ENCODE data around the gene XRN1. TPM values are rescaled to one million over a fixed set of nuclear protein-coding genes. Genes with fewer than 3 reads are reported as not detected.
"Not testable (repeated sequence)": the region's sequence is repeated elsewhere in the genome, so short reads cannot be mapped to it uniquely, and the experiment has no call there.

The XRN1 gene
- total and polyA plus RNA-seq, 9 donors: 7.6 to 49.9 (median 42.4) TPM

- Histone ChIP-seq H3K36me3 (no peaks in the 10 kb centered on the region), H3K9me3 (no peaks in the 10 kb centered on the region), H3K4me1 (ENCODE audit: insufficient read depth) (no peaks in the 10 kb centered on the region), H3K4me3 (no peak overlapping the region), H3K27ac (no peak overlapping the region), H3K27me3 (no peaks in the 10 kb centered on the region)
- intact Hi-C loops (cut with DNase I): no loop called here
- DNase-seq: no peak
- WGBS, 3 donors: 25 to 48% (median 28%) methylated on average over 1 of the region's 1 CpG
- TF ChIP-seq, protein P1, sequence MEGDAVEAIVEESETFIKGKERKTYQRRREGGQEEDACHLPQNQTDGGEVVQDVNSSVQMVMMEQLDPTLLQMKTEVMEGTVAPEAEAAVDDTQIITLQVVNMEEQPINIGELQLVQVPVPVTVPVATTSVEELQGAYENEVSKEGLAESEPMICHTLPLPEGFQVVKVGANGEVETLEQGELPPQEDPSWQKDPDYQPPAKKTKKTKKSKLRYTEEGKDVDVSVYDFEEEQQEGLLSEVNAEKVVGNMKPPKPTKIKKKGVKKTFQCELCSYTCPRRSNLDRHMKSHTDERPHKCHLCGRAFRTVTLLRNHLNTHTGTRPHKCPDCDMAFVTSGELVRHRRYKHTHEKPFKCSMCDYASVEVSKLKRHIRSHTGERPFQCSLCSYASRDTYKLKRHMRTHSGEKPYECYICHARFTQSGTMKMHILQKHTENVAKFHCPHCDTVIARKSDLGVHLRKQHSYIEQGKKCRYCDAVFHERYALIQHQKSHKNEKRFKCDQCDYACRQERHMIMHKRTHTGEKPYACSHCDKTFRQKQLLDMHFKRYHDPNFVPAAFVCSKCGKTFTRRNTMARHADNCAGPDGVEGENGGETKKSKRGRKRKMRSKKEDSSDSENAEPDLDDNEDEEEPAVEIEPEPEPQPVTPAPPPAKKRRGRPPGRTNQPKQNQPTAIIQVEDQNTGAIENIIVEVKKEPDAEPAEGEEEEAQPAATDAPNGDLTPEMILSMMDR (IDR thresholded peaks at IDR 0.05): no peak
- TF ChIP-seq POLR2A (IDR thresholded peaks at IDR 0.05) (no peak), EP300 (IDR thresholded peaks at IDR 0.05) (no peak)
Measured at GRCh38 chr3:142348460-142348859, 99.4 kb downstream of the XRN1 start.

DNA sequence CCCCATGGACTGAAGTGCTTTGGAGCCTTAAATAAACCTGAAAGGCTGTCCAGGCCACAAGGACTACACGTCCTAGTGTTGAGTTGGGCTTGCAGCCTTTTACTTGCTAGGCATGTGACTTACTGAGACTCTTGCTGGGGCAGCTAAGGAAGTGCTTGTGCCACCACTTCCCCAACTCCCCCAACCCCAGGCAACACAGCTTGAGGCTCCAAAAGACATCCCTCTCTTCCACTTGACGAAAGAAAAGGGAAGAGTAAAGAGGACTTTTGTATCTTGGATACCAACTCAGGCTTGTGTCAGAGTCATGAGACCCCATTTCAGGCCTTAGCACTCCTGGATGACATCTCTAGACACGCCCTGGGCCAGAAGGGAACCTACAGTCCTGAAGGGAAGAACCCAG lies 109.8 kb downstream of the XRN1 start:
- no peak for TF ChIP-seq POLR2A (IDR thresholded peaks at IDR 0.05)
- Histone ChIP-seq H3K36me3 (no peaks in the 10 kb centered on the region), H3K4me1 (ENCODE audit: insufficient read depth) (no peaks in the 10 kb centered on the region), H3K27ac (no peak overlapping the region), H3K27me3 (no peaks in the 10 kb centered on the region), H3K4me3 (no peak overlapping the region), H3K9me3 (no peaks in the 10 kb centered on the region)
- 84 to 88% (median 88%) methylated on average over 3 of the region's 3 CpGs for WGBS, 3 donors
- intact Hi-C loops (cut with DNase I): no loop called here
- no peak for DNase-seq

DNA sequence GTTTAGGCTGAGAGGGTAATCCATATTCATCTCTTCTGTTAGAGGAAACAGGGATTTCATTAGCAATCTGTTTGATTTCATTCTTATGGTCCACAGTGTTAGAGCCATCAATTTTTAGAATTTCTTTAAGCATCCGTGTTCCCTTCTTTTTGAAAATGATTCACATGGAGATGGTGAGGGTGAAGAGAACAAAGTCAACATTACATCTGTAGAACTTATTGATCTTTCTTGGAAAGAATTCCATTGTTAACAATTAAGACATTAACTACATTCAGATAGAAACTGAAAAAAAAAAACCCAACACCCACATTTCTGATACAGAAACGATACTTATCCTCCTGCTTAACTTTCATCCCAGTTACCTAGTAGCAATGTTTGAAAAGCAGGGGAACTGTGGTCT lies 115.4 kb downstream of the XRN1 start:
- Histone ChIP-seq H3K4me1 (ENCODE audit: insufficient read depth) (no peaks in the 10 kb centered on the region), H3K4me3 (no peak overlapping the region), H3K27me3 (no peaks in the 10 kb centered on the region), H3K9me3 (no peaks in the 10 kb centered on the region), H3K27ac (no peak overlapping the region), H3K36me3 (no peaks in the 10 kb centered on the region)
- 93 to 94% (median 94%) methylated on average over 2 of the region's 2 CpGs for WGBS, 3 donors
- TF ChIP-seq, protein P1 (IDR thresholded peaks at IDR 0.05): no peak
- no peak for TF ChIP-seq POLR2A (IDR thresholded peaks at IDR 0.05)
- TF ChIP-seq EP300 (IDR thresholded peaks at IDR 0.05): no peak
- intact Hi-C loops (cut with DNase I): no loop called here
- DNase-seq: no peak

DNA sequence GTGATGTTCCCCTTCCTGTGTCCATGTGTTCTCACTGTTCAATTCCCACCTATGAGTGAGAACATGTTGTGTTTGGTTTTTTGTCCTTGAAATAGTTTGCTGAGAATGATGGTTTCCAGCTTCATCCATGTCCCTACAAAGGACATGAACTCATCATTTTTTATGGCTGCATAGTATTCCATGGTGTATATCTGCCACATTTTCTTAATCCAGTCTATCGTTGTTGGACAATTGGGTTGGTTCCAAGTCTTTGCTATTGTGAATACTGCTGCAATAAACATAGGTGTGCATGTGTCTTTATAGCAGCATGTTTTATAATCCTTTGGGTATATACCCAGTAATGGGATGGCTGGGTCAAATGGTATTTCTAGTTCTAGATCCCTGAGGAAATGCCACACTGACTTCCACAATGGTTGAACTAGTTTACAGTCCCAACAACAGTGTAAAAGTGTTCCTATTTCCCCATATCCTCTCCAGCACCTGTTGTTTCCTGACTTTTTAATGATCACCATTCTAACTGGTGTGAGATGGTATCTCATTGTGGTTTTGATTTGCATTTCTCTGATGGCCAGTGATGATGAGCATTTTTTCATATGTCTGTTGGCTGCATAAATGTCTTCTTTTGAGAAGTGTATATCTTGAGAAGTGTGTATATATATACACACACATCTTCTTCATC lies 123.4 kb downstream of the XRN1 start:
- H3K4me3 ChIP-seq; DNase-seq; H3K27ac ChIP-seq; H3K27me3 ChIP-seq; intact Hi-C loops (cut with DNase I); H3K36me3 ChIP-seq; H3K9me3 ChIP-seq; H3K4me1 ChIP-seq (ENCODE audit: insufficient read depth): not testable (repeated sequence)
- WGBS, 3 donors: 95 to 100% (median 97%) methylated on average over 1 of the region's 1 CpG

- H3K36me3 ChIP-seq: no peaks in the 10 kb centered on the region
- intact Hi-C loops (cut with DNase I): no loop called here
- H3K27me3 ChIP-seq: no peaks in the 10 kb centered on the region
- WGBS, 3 donors: 95 to 98% (median 96%) methylated on average over 3 of the region's 3 CpGs
- DNase-seq: no peak
- H3K9me3 ChIP-seq: no peaks in the 10 kb centered on the region
- no peak overlapping the region for H3K4me3 ChIP-seq
- H3K4me1 ChIP-seq (ENCODE audit: insufficient read depth): no peaks in the 10 kb centered on the region
- TF ChIP-seq, protein P1 (IDR thresholded peaks at IDR 0.05): no peak
- TF ChIP-seq POLR2A (IDR thresholded peaks at IDR 0.05): no peak
- TF ChIP-seq EP300 (IDR thresholded peaks at IDR 0.05): no peak
- no peak overlapping the region for H3K27ac ChIP-seq
Measured at GRCh38 chr3:142319912-142320311, 127.9 kb downstream of the XRN1 start.
